Measurements from ENCODE around the gene PSMB2. TPM values are rescaled to one million over a fixed set of nuclear protein-coding genes. Genes with fewer than 3 reads are reported as not detected.

Gene PSMB2
- total RNA-seq, 1 donor from 2014 or later = 38.1 TPM

- peak; percentile 83 for DNase-seq (ENCODE audit: missing footprints)
- peak; percentile 35 for ATAC-seq
- intact Hi-C loops (cut with DNase I) = loop anchor here (1.0 kb wide), 1 partner anchor 113 kb away; no protein-coding TSS in a partner anchor
Observed at GRCh38 chr1:35564037-35564883, 77.1 kb downstream of the PSMB2 start.

GRCh38 chr1:35563166-35563565 is 78.2 kb downstream of the PSMB2 start:
- ATAC-seq = no peak
- DNase-seq (ENCODE audit: missing footprints) = no peak

GRCh38 chr1:35561972-35562680 is 79.2 kb downstream of the PSMB2 start:
- intact Hi-C loops (cut with DNase I) = no loop called here
- DNase-seq (ENCODE audit: missing footprints) (no peak), ATAC-seq (no peak)

More at GRCh38 chr1:35563166-35563565, 78.2 kb downstream of the PSMB2 start:
- intact Hi-C loops (cut with DNase I) = no loop called here

GRCh38 chr1:35561297-35561971 is 79.9 kb downstream of the PSMB2 start:
- ATAC-seq (no peak), DNase-seq (ENCODE audit: missing footprints) (no peak)
- intact Hi-C loops (cut with DNase I) = no loop called here

GRCh38 chr1:35560256-35561225 is 80.8 kb downstream of the PSMB2 start:
- intact Hi-C loops (cut with DNase I) = no loop called here
- DNase-seq (ENCODE audit: missing footprints) = peak; percentile 84
- ATAC-seq = no peak

GRCh38 chr1:35559317-35559944 is 81.9 kb downstream of the PSMB2 start:
- no peak for ATAC-seq
- no peak for DNase-seq (ENCODE audit: missing footprints)
- intact Hi-C loops (cut with DNase I) = loop anchor here (10.0 kb wide), 1 partner anchor 365 kb away; the partner anchor contains the start of gene SFPQ

- DNase-seq (ENCODE audit: missing footprints) (no peak), ATAC-seq (no peak)
- intact Hi-C loops (cut with DNase I) = loop anchor here (10.0 kb wide), 1 partner anchor 364 kb away; the partner anchor contains the start of gene SFPQ
Observed at GRCh38 chr1:35558374-35559316, 82.7 kb downstream of the PSMB2 start.

- intact Hi-C loops (cut with DNase I) = loop anchor here (10.0 kb wide), 1 partner anchor 363 kb away; the partner anchor contains the start of gene SFPQ
- DNase-seq (ENCODE audit: missing footprints) (peak; percentile 98), ATAC-seq (peak; percentile 96)
Observed at GRCh38 chr1:35557611-35558373, 83.5 kb downstream of the PSMB2 start, which contains the start of gene NCDN. TSS of gene NCDN (plus strand) at chr1:35557799. CDS start at chr1:35558191, 392 bp downstream.

- peak; percentile 95 for DNase-seq (ENCODE audit: missing footprints)
- peak; percentile 91 for ATAC-seq
- intact Hi-C loops (cut with DNase I) = loop anchor here (10.0 kb wide), 1 partner anchor 362 kb away; the partner anchor contains the start of gene SFPQ
Observed at GRCh38 chr1:35557118-35557610, 84.2 kb downstream of the PSMB2 start, which contains the start of gene KIAA0319L. TSS of gene KIAA0319L (minus strand) at chr1:35557403. CDS start at chr1:35554491, 2,912 bp downstream.

- ATAC-seq (no peak), DNase-seq (ENCODE audit: missing footprints) (no peak)
- intact Hi-C loops (cut with DNase I) = loop anchor here (10.0 kb wide), 1 partner anchor 362 kb away; the partner anchor contains the start of gene SFPQ
Observed at GRCh38 chr1:35556484-35557117, 84.7 kb downstream of the PSMB2 start.

GRCh38 chr1:35555601-35556477 is 85.5 kb downstream of the PSMB2 start:
- no peak for ATAC-seq
- no peak for DNase-seq (ENCODE audit: missing footprints)
- intact Hi-C loops (cut with DNase I) = loop anchor here (10.0 kb wide), 1 partner anchor 361 kb away; the partner anchor contains the start of gene SFPQ

GRCh38 chr1:35555212-35555584 is 86.1 kb downstream of the PSMB2 start:
- ATAC-seq (no peak), DNase-seq (ENCODE audit: missing footprints) (no peak)
- intact Hi-C loops (cut with DNase I) = loop anchor here (10.0 kb wide), 1 partner anchor 360 kb away; the partner anchor contains the start of gene SFPQ

- DNase-seq (ENCODE audit: missing footprints) (no peak), ATAC-seq (no peak)
- intact Hi-C loops (cut with DNase I) = loop anchor here (10.0 kb wide), 1 partner anchor 360 kb away; the partner anchor contains the start of gene SFPQ
Observed at GRCh38 chr1:35554266-35555211, 86.8 kb downstream of the PSMB2 start.

Data from Right ventricle myocardium inferior (tissue), 1 donor.